Karpas-422 (cell line): ENCODE results near the gene PTPRD. TPM values are rescaled to one million over a fixed set of nuclear protein-coding genes. Genes with fewer than 3 reads are reported as not detected.
A peak's percentile ranks its signal among the peaks of the same experiment; 100 is the strongest.

Experiments used
- DNase-seq: peaks from one replicate; pipeline ENCODE4 v3.0.0-alpha.2; 2015
- H2AFZ ChIP-seq: fragments of 200-600 bp; sonication (generic); 2 replicates; pipeline ENCODE4 v1.6.1; 2014; ENCODE audit warnings: antibody characterized with exemption, low read length, mixed read lengths
- H3K27ac ChIP-seq: fragments of 200-600 bp; sonication (generic); 2 replicates; pipeline ENCODE4 v1.5.1; 2014; ENCODE audit warnings: mild to moderate bottlenecking, low read length, moderate library complexity
- H3K27me3 ChIP-seq: fragments of 200-600 bp; sonication (generic); 2 replicates; pipeline ENCODE4 v1.6.1; 2014; ENCODE audit warnings: low read length, mixed read lengths
- H3K36me3 ChIP-seq: fragments of 200-600 bp; sonication (generic); 2 replicates; pipeline ENCODE4 v1.6.1; 2014; ENCODE audit warnings: low read length, mixed read lengths; ENCODE audit not compliant: insufficient read depth
- H3K4me1 ChIP-seq: fragments of 200-600 bp; sonication (generic); 2 replicates; pipeline ENCODE4 v1.6.1; 2014; ENCODE audit warnings: mild to moderate bottlenecking, low read length, mixed read lengths
- H3K4me2 ChIP-seq: fragments of 200-600 bp; sonication (generic); 2 replicates; pipeline ENCODE4 v1.6.1; 2014; ENCODE audit warnings: low read length, low read depth, mild to moderate bottlenecking; ENCODE audit not compliant: poor library complexity, severe bottlenecking
- H3K4me3 ChIP-seq: fragments of 200-600 bp; sonication (generic); 2 replicates; pipeline ENCODE4 v1.5.1; 2014; ENCODE audit warnings: mild to moderate bottlenecking, antibody characterized with exemption, low read length, mixed read lengths
- H3K79me2 ChIP-seq: fragments of 200-600 bp; sonication (generic); 2 replicates; pipeline ENCODE4 v1.6.1; 2014; ENCODE audit warnings: mild to moderate bottlenecking, low read length, mixed read lengths
- H3K9ac ChIP-seq: fragments of 200-600 bp; sonication (generic); 2 replicates; pipeline ENCODE4 v1.6.0; 2014; ENCODE audit warnings: low read length
- H3K9me2 ChIP-seq: fragments of 200-600 bp; sonication (generic), shearing (Covaris generic); replicated peaks from 2 replicates; pipeline ENCODE4 v1.6.0; 2014; ENCODE audit warnings: mild to moderate bottlenecking, low read length, moderate library complexity; ENCODE audit not compliant: insufficient read depth
- H3K9me3 ChIP-seq: fragments of 300-700, 200-600 bp; sonication (generic); 2 replicates; pipeline ENCODE4 v1.6.1; 2014; ENCODE audit warnings: low read length, mixed read lengths
- H4K20me1 ChIP-seq: fragments of 200-600 bp; sonication (generic); 2 replicates; pipeline ENCODE4 v1.6.1; 2014; ENCODE audit warnings: mild to moderate bottlenecking, antibody characterized with exemption, low read length, low read depth; ENCODE audit not compliant: insufficient read depth
- total RNA-seq: library from RNA; depleted of rRNA; stranded (reverse); fragments of >200 nt; shearing (Covaris generic); gene quantifications from 2 replicates; pipeline ENCODE4 v1.2.3, GENCODE V29; 2014; ENCODE audit warnings: low replicate concordance

PTPRD gene
- total RNA-seq, 1 experiment from 2014 or later = 0.63 TPM

- no peak for DNase-seq
Observed at GRCh38 chr9:8659108-8659507, 1953.7 kb downstream of the PTPRD start.

GRCh38 chr9:8655071-8655470, 1957.7 kb downstream of the PTPRD start:
- no peak overlapping the region for H3K9ac ChIP-seq
- peaks cover 11% of the 10 kb centered on the region for H3K9me3 ChIP-seq
- H4K20me1 ChIP-seq = no peaks in the 10 kb centered on the region
- no peak for DNase-seq
- no peaks in the 10 kb centered on the region for H3K9me2 ChIP-seq
- H3K27ac ChIP-seq = no peak overlapping the region
- no peaks in the 10 kb centered on the region for H3K36me3 ChIP-seq
- H3K4me1 ChIP-seq = peaks cover 20% of the 10 kb centered on the region
- H2AFZ ChIP-seq = no peak overlapping the region
- no peaks in the 10 kb centered on the region for H3K27me3 ChIP-seq
- no peak overlapping the region for H3K4me3 ChIP-seq
- no peaks in the 10 kb centered on the region for H3K79me2 ChIP-seq
- no peak overlapping the region for H3K4me2 ChIP-seq

More at GRCh38 chr9:8659108-8659507, 1953.7 kb downstream of the PTPRD start:
- H3K36me3 ChIP-seq = no peaks in the 10 kb centered on the region
- H3K4me1 ChIP-seq = peaks cover 10% of the 10 kb centered on the region
- no peak overlapping the region for H3K4me3 ChIP-seq
- H3K9me2 ChIP-seq = no peaks in the 10 kb centered on the region
- no peaks in the 10 kb centered on the region for H3K27me3 ChIP-seq
- peaks cover 23% of the 10 kb centered on the region for H3K9me3 ChIP-seq
- H2AFZ ChIP-seq = no peak overlapping the region
- no peak overlapping the region for H3K27ac ChIP-seq
- no peaks in the 10 kb centered on the region for H4K20me1 ChIP-seq
- H3K79me2 ChIP-seq = no peaks in the 10 kb centered on the region
- no peak overlapping the region for H3K9ac ChIP-seq
- no peak overlapping the region for H3K4me2 ChIP-seq

GRCh38 chr9:8653855-8654254, 1958.9 kb downstream of the PTPRD start:
- Histone ChIP-seq H3K4me3 (no peak overlapping the region), H3K4me2 (no peak overlapping the region), H3K79me2 (no peaks in the 10 kb centered on the region), H3K27me3 (no peaks in the 10 kb centered on the region), H3K4me1 (peaks cover 24% of the 10 kb centered on the region), H3K9me2 (no peaks in the 10 kb centered on the region), H3K9ac (no peak overlapping the region), H3K36me3 (no peaks in the 10 kb centered on the region), H2AFZ (no peak overlapping the region), H3K27ac (no peak overlapping the region), H4K20me1 (no peaks in the 10 kb centered on the region), H3K9me3 (peaks cover 7% of the 10 kb centered on the region)
- no peak for DNase-seq

GRCh38 chr9:8653111-8653510, 1959.7 kb downstream of the PTPRD start:
- peaks cover 3% of the 10 kb centered on the region; the same call in 1 of the 2 replicates for H3K9me3 ChIP-seq
- no peaks in the 10 kb centered on the region for H4K20me1 ChIP-seq
- no peaks in the 10 kb centered on the region for H3K9me2 ChIP-seq
- no peaks in the 10 kb centered on the region for H3K79me2 ChIP-seq
- no peak overlapping the region for H3K27ac ChIP-seq
- no peaks in the 10 kb centered on the region for H3K36me3 ChIP-seq
- no peak for DNase-seq
- H3K9ac ChIP-seq = no peak overlapping the region
- no peak overlapping the region for H3K4me2 ChIP-seq
- H3K4me1 ChIP-seq = peaks cover 31% of the 10 kb centered on the region
- H2AFZ ChIP-seq = no peak overlapping the region
- H3K4me3 ChIP-seq = no peak overlapping the region
- no peaks in the 10 kb centered on the region for H3K27me3 ChIP-seq

- H3K9ac ChIP-seq = no peak overlapping the region
- no peak overlapping the region for H3K4me2 ChIP-seq
- peaks cover 3% of the 10 kb centered on the region; the same call in 1 of the 2 replicates for H3K9me3 ChIP-seq
- peak overlapping the region; percentile 54; the same call in 1 of the 2 replicates for H3K27ac ChIP-seq
- H3K27me3 ChIP-seq = no peaks in the 10 kb centered on the region
- no peaks in the 10 kb centered on the region for H3K9me2 ChIP-seq
- H4K20me1 ChIP-seq = no peaks in the 10 kb centered on the region
- H3K79me2 ChIP-seq = no peaks in the 10 kb centered on the region
- H3K4me3 ChIP-seq = no peak overlapping the region
- H2AFZ ChIP-seq = no peak overlapping the region
- no peaks in the 10 kb centered on the region for H3K36me3 ChIP-seq
- DNase-seq = no peak
- peaks cover 36% of the 10 kb centered on the region for H3K4me1 ChIP-seq
Observed at GRCh38 chr9:8652255-8652654, 1960.5 kb downstream of the PTPRD start.

GRCh38 chr9:8651846-8652215, 1961.0 kb downstream of the PTPRD start:
- peaks cover 4% of the 10 kb centered on the region for H3K9me3 ChIP-seq
- no peak overlapping the region for H2AFZ ChIP-seq
- H3K9me2 ChIP-seq = 0 out of 2 replicates have a peak, but pooled peaks cover 3% of the 10 kb centered on the region
- H3K36me3 ChIP-seq = no peaks in the 10 kb centered on the region
- H4K20me1 ChIP-seq = no peaks in the 10 kb centered on the region
- DNase-seq = no peak
- H3K27me3 ChIP-seq = no peaks in the 10 kb centered on the region
- no peak overlapping the region for H3K4me2 ChIP-seq
- no peaks in the 10 kb centered on the region for H3K79me2 ChIP-seq
- peaks cover 36% of the 10 kb centered on the region for H3K4me1 ChIP-seq
- peak overlapping the region; percentile 54 for H3K27ac ChIP-seq
- H3K9ac ChIP-seq = no peak overlapping the region
- no peak overlapping the region for H3K4me3 ChIP-seq

- Histone ChIP-seq H3K9me3 (peaks cover 8% of the 10 kb centered on the region; the same call in 1 of the 2 replicates), H3K27me3 (no peaks in the 10 kb centered on the region), H3K4me3 (no peak overlapping the region), H3K36me3 (no peaks in the 10 kb centered on the region), H3K4me1 (peaks cover 36% of the 10 kb centered on the region), H3K9ac (no peak overlapping the region), H3K9me2 (0 out of 2 replicates have a peak, but pooled peaks cover 5% of the 10 kb centered on the region), H3K79me2 (no peaks in the 10 kb centered on the region), H4K20me1 (no peaks in the 10 kb centered on the region), H3K27ac (peak overlapping the region; percentile 54), H3K4me2 (no peak overlapping the region), H2AFZ (no peak overlapping the region)
- DNase-seq = no peak
Observed at GRCh38 chr9:8651070-8651845, 1961.5 kb downstream of the PTPRD start.

- H3K79me2 ChIP-seq = no peaks in the 10 kb centered on the region
Observed at GRCh38 chr9:8649807-8650206, 1963.0 kb downstream of the PTPRD start.

More at GRCh38 chr9:8649807-8650206, 1963.0 kb downstream of the PTPRD start:
- Histone ChIP-seq H3K4me2 (no peak overlapping the region), H3K36me3 (no peaks in the 10 kb centered on the region), H3K9me3 (peaks cover 8% of the 10 kb centered on the region; the same call in 1 of the 2 replicates), H3K9me2 (0 out of 2 replicates have a peak, but pooled peaks cover 5% of the 10 kb centered on the region), H3K9ac (no peak overlapping the region), H3K27me3 (no peaks in the 10 kb centered on the region), H4K20me1 (no peaks in the 10 kb centered on the region), H3K27ac (peak overlapping the region; percentile 87; the same call in 1 of the 2 replicates), H3K4me3 (no peak overlapping the region), H2AFZ (no peak overlapping the region), H3K4me1 (peaks cover 36% of the 10 kb centered on the region)
- DNase-seq = peak; percentile 42
